COLO668 (cell line): ENCODE results near the gene GRAMD2B.

Source experiments
- DNase-seq: peaks from one replicate; lab custom pipeline; 2025; ENCODE audit not compliant: unreplicated experiment; lab: John Stamatoyannopoulos, UW

The GRAMD2B gene

DNA sequence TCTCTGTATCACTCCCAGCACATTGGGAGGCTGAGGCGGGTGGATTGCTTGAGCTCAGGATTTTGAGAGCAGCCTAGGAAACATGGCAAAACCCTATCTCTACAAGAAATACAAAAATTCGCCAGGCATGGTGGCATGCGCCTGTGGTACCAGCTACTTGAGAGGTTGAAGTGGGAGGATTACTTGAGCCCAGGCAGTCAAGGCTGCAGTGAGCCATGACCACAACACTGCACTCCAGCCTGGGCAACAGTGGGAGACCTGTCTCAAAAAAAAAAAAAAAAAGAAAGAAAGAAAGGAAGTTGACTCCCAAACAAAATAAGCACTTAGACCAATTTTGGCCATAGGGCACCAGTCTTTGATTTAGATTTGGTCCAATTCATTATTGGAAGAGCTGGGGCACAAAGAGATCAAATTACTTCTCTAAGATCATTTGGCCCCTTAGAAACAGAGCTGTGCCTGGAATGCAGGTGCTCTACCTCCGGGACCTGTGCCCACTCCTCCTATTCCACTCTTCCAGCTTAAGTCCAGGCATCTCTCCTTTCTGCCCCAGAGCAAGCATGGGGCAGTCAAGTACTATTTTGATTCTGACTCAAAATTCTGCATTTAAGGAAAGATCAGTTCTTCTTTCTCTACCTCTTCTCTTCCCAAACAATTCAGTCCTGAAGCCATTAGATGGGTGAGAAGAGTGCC lies 112.8 kb downstream of the GRAMD2B start:
- DNase-seq = no peak

DNA sequence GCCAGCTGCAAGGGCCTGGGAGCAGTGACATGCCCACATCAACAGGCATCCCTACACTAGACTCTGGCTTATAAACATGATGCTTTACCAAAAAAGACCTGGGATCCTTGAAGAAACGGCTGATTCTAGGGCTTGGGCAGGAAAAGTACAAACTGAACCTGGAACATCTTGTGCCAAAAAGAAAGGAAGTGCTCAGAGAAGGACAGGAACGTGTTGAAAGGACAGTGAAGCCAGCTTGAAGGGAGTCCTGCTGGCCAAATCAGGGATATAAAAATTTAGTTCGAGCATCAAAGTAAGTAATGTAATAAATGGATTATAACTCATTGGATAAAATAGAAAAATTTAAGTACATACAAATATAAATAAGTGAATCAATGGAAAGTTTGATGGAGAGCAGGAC lies 113.7 kb downstream of the GRAMD2B start:
- no peak for DNase-seq

GRCh38 chr5:126538579-126538978 lies 115.4 kb downstream of the GRAMD2B start:
- DNase-seq = no peak

DNA sequence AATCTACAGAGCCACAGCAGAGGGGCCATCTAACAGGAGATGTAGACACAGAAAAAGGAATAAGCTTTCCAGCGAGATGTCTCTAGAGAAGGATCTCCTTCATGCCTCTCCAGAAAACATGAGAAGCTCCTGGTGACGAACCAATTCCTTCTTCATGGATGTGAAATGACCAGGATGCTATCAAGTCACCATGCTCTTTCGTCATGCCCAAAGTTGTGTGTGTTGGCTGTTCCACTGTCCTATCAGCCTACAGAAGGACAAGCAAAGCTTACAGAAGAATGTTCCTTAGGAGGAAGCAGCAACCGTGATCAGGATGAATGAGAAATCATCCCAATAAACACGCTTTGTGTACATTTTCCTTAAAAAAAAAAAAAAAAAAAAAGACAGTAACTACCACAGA lies 117.4 kb downstream of the GRAMD2B start:
- DNase-seq = no peak

DNA sequence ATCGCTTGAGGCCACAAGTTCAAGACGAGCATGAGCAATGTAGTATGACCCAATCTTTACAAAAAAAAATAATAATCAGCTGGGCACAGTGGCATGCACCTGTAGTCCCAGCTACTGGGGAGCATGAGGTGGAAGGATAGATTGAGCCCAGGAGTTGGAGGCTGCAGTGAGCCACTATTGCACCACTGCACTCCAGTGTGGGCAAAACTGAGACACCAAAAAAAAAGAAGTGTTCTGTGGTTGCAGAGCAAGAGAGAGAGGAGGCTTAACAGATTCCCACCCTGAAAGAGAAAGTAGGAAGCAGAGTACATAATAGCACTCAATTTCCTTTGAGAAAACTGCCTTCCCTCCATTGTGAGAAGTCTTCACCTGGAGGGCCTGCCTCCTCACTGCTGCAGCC lies 119.2 kb downstream of the GRAMD2B start:
- DNase-seq = no peak

GRCh38 chr5:126543009-126543408 lies 119.8 kb downstream of the GRAMD2B start:
- no peak for DNase-seq

- DNase-seq = no peak
Observed at GRCh38 chr5:126543660-126544059, 120.5 kb downstream of the GRAMD2B start.
